ENCODE data around the gene FABP7.

The FABP7 gene

DNA sequence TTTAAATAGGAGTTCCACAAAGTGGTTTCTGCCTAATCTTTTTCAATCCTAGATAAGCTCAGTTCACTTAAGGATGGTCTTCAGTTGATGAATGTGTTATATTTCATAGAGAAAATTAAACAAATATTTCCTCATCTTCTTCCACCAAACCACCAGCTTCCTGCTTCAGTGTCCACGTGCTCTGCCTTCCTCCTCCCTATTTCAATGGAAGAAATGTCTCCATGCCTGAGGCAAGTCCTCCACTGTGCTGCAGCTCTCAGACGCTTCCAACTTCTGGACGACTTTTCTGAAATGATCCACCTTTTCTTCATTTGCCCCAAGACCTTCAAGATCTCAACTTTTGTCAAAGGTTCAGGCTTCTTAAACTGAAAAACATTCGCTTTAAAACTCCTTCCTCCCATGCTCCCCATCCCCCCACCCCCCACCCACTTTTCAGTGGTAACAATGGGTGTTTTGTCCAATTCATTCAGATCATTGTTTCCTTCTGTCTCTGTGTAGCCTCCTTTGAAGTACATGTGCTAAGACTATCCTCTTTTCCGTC, 25.3 kb upstream of the FABP7 start:
- in situ Hi-C loops (cut with MboI; ENCODE audit: low pct_unique_long_range_greater_than_20kb, low sequenced_read_pairs, unreplicated experiment): no loop called here
- no peak for TF ChIP-seq CTCF (IDR thresholded peaks at IDR 0.05; ENCODE audit: extremely low read depth, insufficient read depth, missing control alignments)
- no peak for DNase-seq (ENCODE audit: low spot score)

DNA sequence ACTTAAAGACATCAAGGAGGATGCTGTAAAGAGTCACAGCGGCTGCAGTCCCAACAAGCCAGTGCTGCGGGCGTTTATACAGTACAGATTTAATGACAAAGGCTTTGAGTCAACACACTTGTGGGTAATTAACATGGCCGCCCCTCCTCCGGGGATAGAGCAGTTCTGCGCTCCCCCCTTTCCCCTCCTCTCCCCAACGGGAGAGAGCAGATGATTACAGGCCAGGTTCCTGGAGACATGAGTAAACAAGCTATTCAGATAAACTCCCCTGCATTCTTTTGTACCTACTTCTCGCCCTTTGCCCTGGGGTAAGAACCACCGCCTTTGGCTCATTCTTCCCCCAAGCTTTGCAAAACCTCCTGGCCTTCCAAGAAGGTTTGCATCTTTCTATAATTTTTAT, 23.6 kb upstream of the FABP7 start:
- in situ Hi-C loops (cut with MboI; ENCODE audit: low pct_unique_long_range_greater_than_20kb, low sequenced_read_pairs, unreplicated experiment): no loop called here
- no peak for DNase-seq (ENCODE audit: low spot score)
- TF ChIP-seq CTCF (IDR thresholded peaks at IDR 0.05; ENCODE audit: extremely low read depth, insufficient read depth, missing control alignments): no peak

GRCh38 chr6:122758927-122759334, 20.6 kb upstream of the FABP7 start:
- no peak for DNase-seq (ENCODE audit: low spot score)
- in situ Hi-C loops (cut with MboI; ENCODE audit: low pct_unique_long_range_greater_than_20kb, low sequenced_read_pairs, unreplicated experiment): no loop called here
- TF ChIP-seq CTCF (IDR thresholded peaks at IDR 0.05; ENCODE audit: extremely low read depth, insufficient read depth, missing control alignments): no peak

DNA sequence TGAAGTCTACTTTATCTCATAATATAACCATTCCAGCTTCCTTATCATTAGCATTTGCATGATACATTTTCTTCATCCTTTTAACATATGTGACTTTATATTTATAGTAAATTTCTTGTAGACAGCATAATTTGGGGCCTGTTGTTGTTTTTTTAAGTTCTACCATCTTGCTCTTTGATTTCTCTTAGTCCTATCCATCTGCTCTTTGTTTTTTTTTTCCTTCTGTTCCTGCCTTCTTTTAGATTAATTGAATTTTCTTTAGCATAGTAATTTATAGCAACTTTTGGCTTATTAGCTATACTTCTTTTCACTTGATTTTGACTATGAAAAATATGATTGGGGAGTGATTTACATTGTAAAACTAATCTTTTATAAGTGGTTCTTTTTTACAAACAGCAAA, 19.2 kb upstream of the FABP7 start:
- no peak for DNase-seq (ENCODE audit: low spot score)
- in situ Hi-C loops (cut with MboI; ENCODE audit: low pct_unique_long_range_greater_than_20kb, low sequenced_read_pairs, unreplicated experiment): no loop called here
- no peak for TF ChIP-seq CTCF (IDR thresholded peaks at IDR 0.05; ENCODE audit: extremely low read depth, insufficient read depth, missing control alignments)

GRCh38 chr6:122766256-122766655, 13.3 kb upstream of the FABP7 start:
- TF ChIP-seq CTCF (IDR thresholded peaks at IDR 0.05; ENCODE audit: extremely low read depth, insufficient read depth, missing control alignments): no peak
- no peak for DNase-seq (ENCODE audit: low spot score)
- in situ Hi-C loops (cut with MboI; ENCODE audit: low pct_unique_long_range_greater_than_20kb, low sequenced_read_pairs, unreplicated experiment): no loop called here

DNA sequence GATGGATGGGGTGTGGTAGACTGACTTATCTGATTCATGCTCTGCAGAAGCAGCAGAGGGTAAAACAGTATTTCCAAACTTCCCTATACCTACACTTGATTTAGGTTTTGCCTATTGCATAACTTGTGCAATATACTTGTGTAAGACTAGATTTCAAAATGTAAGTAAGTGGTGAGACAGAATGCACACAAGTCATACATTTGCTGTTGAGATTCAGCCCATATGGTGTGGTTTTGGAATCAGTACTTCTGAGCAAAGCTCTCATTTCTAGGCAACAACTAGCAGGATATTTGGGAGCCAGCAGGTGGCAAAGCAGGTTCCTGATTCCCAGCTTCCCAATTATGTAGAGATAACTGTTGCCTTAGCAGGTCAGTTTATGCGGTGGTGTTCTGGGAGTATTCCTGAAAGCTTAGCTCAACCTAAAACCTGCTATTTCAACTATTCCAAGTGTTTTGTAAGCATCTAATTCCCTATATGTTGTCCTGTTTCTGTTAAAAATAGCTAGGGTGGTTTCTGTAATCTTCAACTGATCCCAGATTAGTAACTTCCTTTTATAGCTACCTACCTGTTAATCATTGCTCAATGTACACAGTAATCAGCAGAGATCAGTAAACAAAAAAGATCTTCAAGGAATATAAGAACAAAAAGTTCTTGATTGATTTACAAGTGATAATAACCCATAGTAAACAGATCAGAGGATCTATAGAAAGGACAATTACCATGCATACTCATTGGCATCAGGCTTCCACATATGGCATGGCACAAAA, 8.5 kb upstream of the FABP7 start:
- no peak for DNase-seq (ENCODE audit: low spot score)
- in situ Hi-C loops (cut with MboI; ENCODE audit: low pct_unique_long_range_greater_than_20kb, low sequenced_read_pairs, unreplicated experiment): no loop called here
- no peak for TF ChIP-seq CTCF (IDR thresholded peaks at IDR 0.05; ENCODE audit: extremely low read depth, insufficient read depth, missing control alignments)

All from GM13977 (cell line).